ENCODE results near the gene RNF7.

DNA sequence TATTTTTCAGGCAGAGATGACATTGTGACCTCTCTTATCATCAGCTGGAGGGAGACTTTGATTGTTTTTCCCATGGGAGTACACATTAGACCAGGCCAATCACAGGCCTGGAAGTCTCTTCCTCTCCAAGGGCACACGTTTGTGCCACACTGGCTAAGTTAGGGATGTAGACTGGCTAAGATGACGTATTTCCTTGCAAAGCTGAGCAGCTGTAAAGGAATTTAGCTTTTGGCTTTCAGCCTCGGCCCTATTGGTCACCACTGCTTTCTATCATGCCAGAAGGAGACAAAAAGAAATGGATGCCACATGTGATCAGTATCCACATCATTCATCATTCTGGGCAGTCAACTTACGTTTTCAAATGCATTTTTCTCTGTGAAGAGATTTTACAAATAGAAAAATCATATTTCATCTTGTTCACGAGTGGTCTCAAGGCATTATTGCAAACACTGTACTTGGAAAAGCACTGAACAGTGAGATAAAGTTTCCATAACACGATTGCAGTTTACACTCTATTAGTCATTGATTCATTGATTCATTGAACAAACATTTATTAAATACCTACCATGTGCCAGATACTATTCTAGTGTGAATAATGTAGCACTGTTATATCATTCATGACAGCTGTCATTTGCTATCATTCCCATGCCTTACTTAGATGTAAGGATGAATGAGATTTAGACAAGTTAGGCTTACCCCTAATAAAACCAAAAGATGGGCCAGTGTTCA is 27.0 kb upstream of the RNF7 start:
- TF ChIP-seq CTCF (IDR thresholded peaks at IDR 0.05), result no peak
- TF ChIP-seq POLR2A (IDR thresholded peaks at IDR 0.05), result no peak
